Adrenal gland (tissue), 5 donors: ENCODE measurements around the gene IDH3G.

Experiments
- CTCF ChIP-seq, 6 experiments: fragments of 450-650 bp in 4 of 6; fragments of 200-600 bp in 2 of 6; sonication (generic) in 1 of 6; IDR thresholded peaks; 1 replicate in 5 of 6; 2 replicates in 1 of 6; pipeline versions ENCODE4 v1.5.1 to v1.8.0; 2016 to 2021; ENCODE audit warnings: antibody characterized with exemption in 6 of 6, mild to moderate bottlenecking in 2 of 6, moderate library complexity in 1 of 6
- POLR2A ChIP-seq, 2 donors: fragments of 450-650 bp; IDR thresholded peaks; one replicate each; pipeline ENCODE4 v1.6.1; 2017; ENCODE audit warnings: antibody characterized with exemption in 2 of 2, mild to moderate bottlenecking in 2 of 2, moderate library complexity in 1 of 2
- donor health status: DM: no; HTN: no; CAD: no.

DNA sequence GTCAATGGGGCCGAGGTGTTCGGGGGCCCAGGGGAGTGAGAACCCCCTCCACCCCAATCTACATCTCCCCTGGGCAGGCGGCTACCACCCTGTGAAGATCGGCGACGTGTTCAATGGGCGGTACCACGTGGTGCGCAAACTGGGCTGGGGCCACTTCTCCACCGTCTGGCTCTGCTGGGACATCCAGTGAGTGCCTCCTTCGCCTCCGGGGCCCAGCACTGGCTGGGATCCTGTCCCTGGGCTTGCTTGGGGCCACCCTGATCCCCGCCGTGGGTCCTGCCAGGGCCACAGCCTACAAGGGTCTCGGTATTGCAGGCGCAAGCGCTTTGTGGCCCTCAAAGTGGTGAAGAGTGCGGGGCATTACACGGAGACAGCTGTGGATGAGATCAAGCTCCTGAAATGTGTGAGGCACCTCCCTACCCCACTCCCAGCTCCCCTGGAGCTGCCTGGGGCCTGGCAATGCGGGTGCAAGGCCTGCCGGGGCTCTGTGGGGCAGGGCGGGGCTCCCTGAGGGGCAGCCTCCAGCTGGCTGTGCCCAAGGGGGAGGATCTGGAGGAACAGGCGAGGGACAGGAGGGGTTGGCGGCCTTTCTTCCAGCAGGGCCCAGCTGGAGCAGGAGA is 12.6 kb downstream of the IDH3G start:
- TF ChIP-seq POLR2A (IDR thresholded peaks at IDR 0.05) = no peak
- no peak for TF ChIP-seq CTCF (IDR thresholded peaks at IDR 0.05)
